ENCODE measurements around the gene RNF31. TPM values are rescaled to one million over a fixed set of nuclear protein-coding genes. Genes with fewer than 3 reads are reported as not detected.

RNF31 gene
- total and polyA plus RNA-seq, 8 donors, result 53.2 to 523 (median 78.7) TPM

GRCh38 chr14:24204163-24205146 lies 57.2 kb downstream of the RNF31 start:
- TF ChIP-seq POLR2A (IDR thresholded peaks at IDR 0.05) (no peak), EP300 (IDR thresholded peaks at IDR 0.05) (no peak), POLR2AphosphoS5 (IDR thresholded peaks at IDR 0.05) (no peak), CTCF (IDR thresholded peaks at IDR 0.05) (no peak)
- DNase-seq, result no peak
- no peak overlapping the region for H3K27ac ChIP-seq
- H3K4me1 ChIP-seq, result no peaks in the 10 kb centered on the region
- H3K27me3 ChIP-seq, result no peaks in the 10 kb centered on the region
- intact Hi-C loops (cut with DNase I; ENCODE audit: low total_unique reads), result no loop called here
- H3K4me3 ChIP-seq, result no peak overlapping the region
- 89 to 93% (median 91%) methylated on average over 7 of the region's 7 CpGs for WGBS, 5 donors
- H3K36me3 ChIP-seq, result peaks cover 39 to 86% (median 70%) of the 10 kb centered on the region in 4 donors
- no peaks in the 10 kb centered on the region for H3K9me3 ChIP-seq

DNA sequence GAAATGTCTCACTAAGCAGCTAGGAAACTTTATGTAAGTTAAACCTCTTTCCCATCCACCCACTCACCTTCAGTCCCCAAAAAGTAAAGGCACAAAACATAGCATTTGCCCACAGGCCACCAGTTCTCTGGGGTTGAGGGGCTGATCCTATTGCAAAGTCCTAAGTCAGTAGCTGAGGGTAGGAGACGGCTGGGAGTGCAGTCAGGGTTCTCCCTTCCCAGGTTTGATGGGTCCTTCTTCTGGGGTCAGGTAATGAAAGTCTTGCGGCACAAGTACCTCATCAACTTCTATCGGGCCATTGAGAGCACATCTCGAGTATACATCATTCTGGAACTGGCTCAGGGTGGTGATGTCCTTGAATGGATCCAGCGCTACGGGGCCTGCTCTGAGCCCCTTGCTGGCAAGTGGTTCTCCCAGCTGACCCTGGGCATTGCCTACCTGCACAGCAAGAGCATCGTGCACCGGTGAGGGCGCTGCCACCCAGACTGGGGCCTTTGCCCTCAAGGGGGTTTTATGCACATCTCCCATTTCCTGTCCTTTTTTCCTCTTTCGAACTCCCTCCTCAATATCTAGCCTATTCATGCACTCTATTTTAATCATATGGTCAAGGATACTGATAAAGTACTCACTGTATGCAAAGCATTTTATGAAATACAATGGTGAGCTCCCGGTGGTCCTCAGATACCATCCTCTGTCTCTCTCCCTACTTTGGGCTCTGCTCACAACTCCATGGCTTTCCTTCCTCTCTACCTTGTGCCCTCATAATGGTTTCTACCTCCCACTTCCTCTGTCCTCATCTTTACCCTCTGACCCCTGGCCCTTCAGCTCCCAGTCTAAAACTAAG lies 59.2 kb downstream of the RNF31 start:
- Histone ChIP-seq H3K36me3 (peaks cover 56 to 89% (median 79%) of the 10 kb centered on the region in 4 donors), H3K27me3 (no peaks in the 10 kb centered on the region), H3K9me3 (no peaks in the 10 kb centered on the region), H3K4me3 (no peak overlapping the region), H3K27ac (no peak overlapping the region), H3K4me1 (peaks cover 0 to 11% (median 2%) of the 10 kb centered on the region in 4 donors)
- intact Hi-C loops (cut with DNase I; ENCODE audit: low total_unique reads), result no loop called here
- WGBS, 5 donors, result 95 to 98% (median 96%) methylated on average over 11 of the region's 11 CpGs
- TF ChIP-seq EP300 (IDR thresholded peaks at IDR 0.05), result no peak
- no peak for TF ChIP-seq POLR2AphosphoS5 (IDR thresholded peaks at IDR 0.05)
- TF ChIP-seq CTCF (IDR thresholded peaks at IDR 0.05), result no peak
- TF ChIP-seq POLR2A (IDR thresholded peaks at IDR 0.05), result no peak
- no peak for DNase-seq

- no peaks in the 10 kb centered on the region for H3K9me3 ChIP-seq
- TF ChIP-seq POLR2A (IDR thresholded peaks at IDR 0.05) (no peak), EP300 (IDR thresholded peaks at IDR 0.05) (no peak), CTCF (IDR thresholded peaks at IDR 0.05) (no peak), POLR2AphosphoS5 (IDR thresholded peaks at IDR 0.05) (no peak)
- no peaks in the 10 kb centered on the region for H3K27me3 ChIP-seq
- H3K4me3 ChIP-seq, result no peak overlapping the region
- H3K36me3 ChIP-seq, result peaks cover 54 to 84% (median 76%) of the 10 kb centered on the region in 4 donors
- H3K27ac ChIP-seq, result no peak overlapping the region
- no peak for DNase-seq
- intact Hi-C loops (cut with DNase I; ENCODE audit: low total_unique reads), result no loop called here
- H3K4me1 ChIP-seq, result peaks cover 0 to 17% (median 7%) of the 10 kb centered on the region in 4 donors
- WGBS, 5 donors, result 91 to 98% (median 94%) methylated on average over 5 of the region's 5 CpGs
Observed at GRCh38 chr14:24207104-24207551, 59.8 kb downstream of the RNF31 start.

DNA sequence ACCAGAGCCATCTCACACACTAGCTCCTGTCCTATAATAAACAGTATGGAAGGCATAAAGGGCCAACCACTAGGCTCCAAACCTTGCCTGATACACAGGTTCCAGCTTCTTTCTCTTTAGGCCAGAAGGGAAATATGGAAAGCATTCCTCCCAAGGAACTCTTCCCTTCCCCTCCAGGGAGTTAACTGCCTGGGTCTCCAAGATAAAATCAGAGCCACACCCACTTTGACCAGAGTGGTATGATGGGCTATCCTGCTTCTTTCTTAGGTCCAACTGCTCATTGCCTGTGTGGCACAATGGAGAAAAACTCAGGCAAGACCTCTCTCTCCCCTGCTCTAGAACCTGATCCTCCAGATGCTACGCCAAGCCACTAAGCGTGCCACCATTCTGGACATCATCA lies 60.3 kb downstream of the RNF31 start:
- H3K4me3 ChIP-seq, result no peak overlapping the region
- no peak for DNase-seq
- no peak for TF ChIP-seq POLR2AphosphoS5 (IDR thresholded peaks at IDR 0.05)
- no peak overlapping the region for H3K27ac ChIP-seq
- intact Hi-C loops (cut with DNase I; ENCODE audit: low total_unique reads), result no loop called here
- H3K27me3 ChIP-seq, result no peaks in the 10 kb centered on the region
- no peaks in the 10 kb centered on the region for H3K9me3 ChIP-seq
- peaks cover 0 to 22% (median 12%) of the 10 kb centered on the region in 4 donors for H3K4me1 ChIP-seq
- WGBS, 5 donors, result 80 to 100% (median 100%) methylated on average over 2 of the region's 2 CpGs
- H3K36me3 ChIP-seq, result peaks cover 54 to 79% (median 71%) of the 10 kb centered on the region in 4 donors

Small RNA genes lying within 50 kb of the gene (small RNA-seq; reads per million reads assigned to genes)
- gene AL136295.4 (0 reads per million in 4 donors), gene CHMP4A (0 reads per million in 4 donors), gene IPO4 (0 to 0.38 (median 0) reads per million in 4 donors), gene IRF9 (0 reads per million in 4 donors), gene RNA5SP383 (0 to 1.3 (median 0.23) reads per million in 4 donors)

Other genes starting within 250 kb of the RNF31 start
Only the 30 nearest of the 31 such genes appear.
- 100 to 1,000 TPM in 1 of 5 donors, 10 to 100 TPM in 4; 29.0 to 114 (median 34.4) TPM for gene DHRS4, start 193.7 kb upstream of the RNF31 start, total RNA-seq
- gene DHRS4, start 193.7 kb upstream of the RNF31 start, polyA plus RNA-seq, result 10 to 100 TPM; 39.4 to 58.0 (median 57.7) TPM
- gene DHRS4L2, start 158.6 kb upstream of the RNF31 start, total RNA-seq, result 10 to 100 TPM in 3 of 5 donors, 1 to 10 TPM in 1, not detected in 1; 9.7 to 44.2 (median 26.9) TPM
- 10 to 100 TPM; 27.5 to 64.0 (median 44.3) TPM for gene DHRS4L2, start 158.6 kb upstream of the RNF31 start, polyA plus RNA-seq
- gene CARMIL3, start 95.5 kb upstream of the RNF31 start, total RNA-seq, result 1 to 10 TPM in 2 of 5 donors, under 1 TPM in 2, not detected in 1; 0.14 to 2.0 (median 0.76) TPM
- under 1 TPM in 2 of 3 donors, not detected in 1; 0.25 to 0.75 TPM for gene CARMIL3, start 95.5 kb upstream of the RNF31 start, polyA plus RNA-seq
- gene CPNE6, start 75.9 kb upstream of the RNF31 start, total RNA-seq, result not detected
- under 1 TPM in 2 of 3 donors, not detected in 1; 0.12 to 0.25 TPM for gene CPNE6, start 75.9 kb upstream of the RNF31 start, polyA plus RNA-seq
- gene PCK2, start 53.2 kb upstream of the RNF31 start, total RNA-seq, result 100 to 1,000 TPM in 1 of 5 donors, 10 to 100 TPM in 1, 1 to 10 TPM in 3; 2.3 to 168 (median 8.4) TPM
- 10 to 100 TPM; 12.3 to 24.0 (median 17.0) TPM for gene PCK2, start 53.2 kb upstream of the RNF31 start, polyA plus RNA-seq
- gene DCAF11, start 32.7 kb upstream of the RNF31 start, total RNA-seq, result 100 to 1,000 TPM in 2 of 5 donors, 10 to 100 TPM in 3; 50.4 to 396 (median 84.5) TPM
- 10 to 100 TPM; 27.7 to 68.3 (median 38.9) TPM for gene DCAF11, start 32.7 kb upstream of the RNF31 start, polyA plus RNA-seq
- 10 to 100 TPM in 2 of 5 donors, 1 to 10 TPM in 1, under 1 TPM in 1, not detected in 1; 0.92 to 69.2 (median 13.0) TPM for gene NRL, start 32.5 kb upstream of the RNF31 start, total RNA-seq
- 1 to 10 TPM; 1.2 to 1.3 (median 1.2) TPM for gene NRL, start 32.5 kb upstream of the RNF31 start, polyA plus RNA-seq
- 10 to 100 TPM in 1 of 5 donors, under 1 TPM in 1, not detected in 3; 0.87 to 80.5 TPM for gene FITM1, start 16.8 kb upstream of the RNF31 start, total RNA-seq
- gene FITM1, start 16.8 kb upstream of the RNF31 start, polyA plus RNA-seq, result 1 to 10 TPM; 1.9 to 2.6 (median 2.2) TPM
- gene PSME1, start 11.3 kb upstream of the RNF31 start, total RNA-seq, result 100 to 1,000 TPM in 1 of 5 donors, 10 to 100 TPM in 4; 38.5 to 129 (median 91.1) TPM
- 100 to 1,000 TPM; 217 to 322 (median 310) TPM for gene PSME1, start 11.3 kb upstream of the RNF31 start, polyA plus RNA-seq
- 10 to 100 TPM in 1 of 5 donors, 1 to 10 TPM in 4; 1.3 to 33.9 (median 4.6) TPM for gene EMC9, start 5.9 kb upstream of the RNF31 start, total RNA-seq
- gene EMC9, start 5.9 kb upstream of the RNF31 start, polyA plus RNA-seq, result 10 to 100 TPM; 32.0 to 59.6 (median 42.9) TPM
- gene PSME2, start 888 bp upstream of the RNF31 start, total RNA-seq, result 100 to 1,000 TPM in 2 of 5 donors, 10 to 100 TPM in 3; 62.4 to 339 (median 83.9) TPM
- 100 to 1,000 TPM; 302 to 421 (median 403) TPM for gene PSME2, start 888 bp upstream of the RNF31 start, polyA plus RNA-seq
- 100 to 1,000 TPM in 2 of 5 donors, 10 to 100 TPM in 2, 1 to 10 TPM in 1; 1.4 to 143 (median 91.4) TPM for gene IRF9, start 13.8 kb downstream of the RNF31 start, total RNA-seq
- gene IRF9, start 13.8 kb downstream of the RNF31 start, polyA plus RNA-seq, result 100 to 1,000 TPM in 1 of 3 donors, 10 to 100 TPM in 2; 64.6 to 101 (median 65.1) TPM
- gene REC8, start 24.6 kb downstream of the RNF31 start, total RNA-seq, result 100 to 1,000 TPM in 1 of 5 donors, 10 to 100 TPM in 4; 14.5 to 122 (median 45.5) TPM
- 10 to 100 TPM; 20.9 to 64.4 (median 38.7) TPM for gene REC8, start 24.6 kb downstream of the RNF31 start, polyA plus RNA-seq
- 100 to 1,000 TPM in 1 of 5 donors, 10 to 100 TPM in 4; 14.3 to 227 (median 23.9) TPM for gene IPO4, start 41.3 kb downstream of the RNF31 start, total RNA-seq
- gene IPO4, start 41.3 kb downstream of the RNF31 start, polyA plus RNA-seq, result 10 to 100 TPM in 1 of 3 donors, 1 to 10 TPM in 2; 9.3 to 15.2 (median 9.8) TPM
- gene TM9SF1, start 47.9 kb downstream of the RNF31 start, total RNA-seq, result 10 to 100 TPM in 4 of 5 donors, 1 to 10 TPM in 1; 6.4 to 79.7 (median 31.6) TPM
- gene TM9SF1, start 47.9 kb downstream of the RNF31 start, polyA plus RNA-seq, result 10 to 100 TPM; 14.6 to 28.2 (median 14.7) TPM
- gene TSSK4, start 58.2 kb downstream of the RNF31 start, total RNA-seq, result under 1 TPM in 1 of 5 donors, not detected in 4; 0.73 TPM
- gene TSSK4, start 58.2 kb downstream of the RNF31 start, polyA plus RNA-seq, result not detected
- gene CHMP4A, start 66.0 kb downstream of the RNF31 start, total RNA-seq, result 10 to 100 TPM in 4 of 5 donors, not detected in 1; 27.8 to 37.2 (median 31.8) TPM
- gene CHMP4A, start 66.0 kb downstream of the RNF31 start, polyA plus RNA-seq, result 100 to 1,000 TPM in 1 of 3 donors, 10 to 100 TPM in 2; 66.5 to 135 (median 70.7) TPM
- 10 to 100 TPM in 3 of 5 donors, 1 to 10 TPM in 1, not detected in 1; 9.3 to 16.1 (median 14.2) TPM for gene MDP1, start 68.6 kb downstream of the RNF31 start, total RNA-seq
- 10 to 100 TPM; 25.6 to 26.9 (median 26.2) TPM for gene MDP1, start 68.6 kb downstream of the RNF31 start, polyA plus RNA-seq
- 100 to 1,000 TPM in 3 of 5 donors, 10 to 100 TPM in 1, not detected in 1; 85.4 to 166 (median 132) TPM for gene NEDD8, start 84.9 kb downstream of the RNF31 start, total RNA-seq
- gene NEDD8, start 84.9 kb downstream of the RNF31 start, polyA plus RNA-seq, result 100 to 1,000 TPM; 235 to 244 (median 237) TPM
- gene GMPR2, start 85.4 kb downstream of the RNF31 start, total RNA-seq, result 100 to 1,000 TPM in 1 of 5 donors, 10 to 100 TPM in 4; 13.9 to 204 (median 31.2) TPM
- 10 to 100 TPM; 48.3 to 85.7 (median 53.9) TPM for gene GMPR2, start 85.4 kb downstream of the RNF31 start, polyA plus RNA-seq
- 10 to 100 TPM in 4 of 5 donors, 1 to 10 TPM in 1; 7.2 to 63.6 (median 39.1) TPM for gene TINF2, start 95.1 kb downstream of the RNF31 start, total RNA-seq
- gene TINF2, start 95.1 kb downstream of the RNF31 start, polyA plus RNA-seq, result 10 to 100 TPM; 46.6 to 61.1 (median 50.6) TPM
- 10 to 100 TPM in 1 of 5 donors, 1 to 10 TPM in 4; 2.6 to 11.7 (median 4.9) TPM for gene TGM1, start 115.7 kb downstream of the RNF31 start, total RNA-seq
- gene TGM1, start 115.7 kb downstream of the RNF31 start, polyA plus RNA-seq, result 100 to 1,000 TPM in 1 of 3 donors, 1 to 10 TPM in 2; 1.7 to 131 (median 5.3) TPM
- gene RABGGTA, start 124.1 kb downstream of the RNF31 start, total RNA-seq, result 100 to 1,000 TPM in 4 of 5 donors, 10 to 100 TPM in 1; 16.0 to 230 (median 187) TPM
- gene RABGGTA, start 124.1 kb downstream of the RNF31 start, polyA plus RNA-seq, result 10 to 100 TPM; 33.8 to 68.4 (median 41.9) TPM
- gene DHRS1, start 152.3 kb downstream of the RNF31 start, total RNA-seq, result 10 to 100 TPM in 3 of 5 donors, 1 to 10 TPM in 2; 5.3 to 71.9 (median 17.4) TPM
- gene DHRS1, start 152.3 kb downstream of the RNF31 start, polyA plus RNA-seq, result 10 to 100 TPM; 20.1 to 52.1 (median 30.1) TPM
- 10 to 100 TPM in 4 of 5 donors, 1 to 10 TPM in 1; 5.4 to 25.7 (median 12.8) TPM for gene NOP9, start 152.4 kb downstream of the RNF31 start, total RNA-seq
- 10 to 100 TPM in 1 of 3 donors, 1 to 10 TPM in 2; 6.5 to 11.8 (median 8.4) TPM for gene NOP9, start 152.4 kb downstream of the RNF31 start, polyA plus RNA-seq
- 10 to 100 TPM in 2 of 5 donors, 1 to 10 TPM in 3; 5.0 to 11.2 (median 6.4) TPM for gene CIDEB, start 160.5 kb downstream of the RNF31 start, total RNA-seq
- 10 to 100 TPM in 1 of 3 donors, 1 to 10 TPM in 2; 6.0 to 14.2 (median 6.0) TPM for gene CIDEB, start 160.5 kb downstream of the RNF31 start, polyA plus RNA-seq
- gene LTB4R2, start 162.6 kb downstream of the RNF31 start, total RNA-seq, result 10 to 100 TPM in 3 of 5 donors, 1 to 10 TPM in 1, not detected in 1; 9.9 to 71.5 (median 24.5) TPM
- gene LTB4R2, start 162.6 kb downstream of the RNF31 start, polyA plus RNA-seq, result 1 to 10 TPM in 1 of 3 donors, under 1 TPM in 1, not detected in 1; 0.25 to 6.0 TPM
- 10 to 100 TPM in 3 of 5 donors, 1 to 10 TPM in 1, not detected in 1; 3.3 to 92.8 (median 24.6) TPM for gene LTB4R, start 164.0 kb downstream of the RNF31 start, total RNA-seq
- 10 to 100 TPM in 1 of 3 donors, 1 to 10 TPM in 2; 1.4 to 67.2 (median 4.1) TPM for gene LTB4R, start 164.0 kb downstream of the RNF31 start, polyA plus RNA-seq
- gene ADCY4, start 187.6 kb downstream of the RNF31 start, total RNA-seq, result 100 to 1,000 TPM in 1 of 5 donors, 10 to 100 TPM in 4; 18.2 to 118 (median 33.3) TPM
- 10 to 100 TPM; 15.2 to 18.9 (median 18.8) TPM for gene ADCY4, start 187.6 kb downstream of the RNF31 start, polyA plus RNA-seq
- gene RIPK3, start 192.5 kb downstream of the RNF31 start, total RNA-seq, result 10 to 100 TPM in 4 of 5 donors, 1 to 10 TPM in 1; 6.4 to 42.6 (median 12.5) TPM
- 10 to 100 TPM; 12.7 to 18.3 (median 14.3) TPM for gene RIPK3, start 192.5 kb downstream of the RNF31 start, polyA plus RNA-seq